ENCODE results near the gene RASD1.
A peak's percentile ranks its signal among the peaks of the same experiment; 100 is the strongest.

The RASD1 gene

DNA sequence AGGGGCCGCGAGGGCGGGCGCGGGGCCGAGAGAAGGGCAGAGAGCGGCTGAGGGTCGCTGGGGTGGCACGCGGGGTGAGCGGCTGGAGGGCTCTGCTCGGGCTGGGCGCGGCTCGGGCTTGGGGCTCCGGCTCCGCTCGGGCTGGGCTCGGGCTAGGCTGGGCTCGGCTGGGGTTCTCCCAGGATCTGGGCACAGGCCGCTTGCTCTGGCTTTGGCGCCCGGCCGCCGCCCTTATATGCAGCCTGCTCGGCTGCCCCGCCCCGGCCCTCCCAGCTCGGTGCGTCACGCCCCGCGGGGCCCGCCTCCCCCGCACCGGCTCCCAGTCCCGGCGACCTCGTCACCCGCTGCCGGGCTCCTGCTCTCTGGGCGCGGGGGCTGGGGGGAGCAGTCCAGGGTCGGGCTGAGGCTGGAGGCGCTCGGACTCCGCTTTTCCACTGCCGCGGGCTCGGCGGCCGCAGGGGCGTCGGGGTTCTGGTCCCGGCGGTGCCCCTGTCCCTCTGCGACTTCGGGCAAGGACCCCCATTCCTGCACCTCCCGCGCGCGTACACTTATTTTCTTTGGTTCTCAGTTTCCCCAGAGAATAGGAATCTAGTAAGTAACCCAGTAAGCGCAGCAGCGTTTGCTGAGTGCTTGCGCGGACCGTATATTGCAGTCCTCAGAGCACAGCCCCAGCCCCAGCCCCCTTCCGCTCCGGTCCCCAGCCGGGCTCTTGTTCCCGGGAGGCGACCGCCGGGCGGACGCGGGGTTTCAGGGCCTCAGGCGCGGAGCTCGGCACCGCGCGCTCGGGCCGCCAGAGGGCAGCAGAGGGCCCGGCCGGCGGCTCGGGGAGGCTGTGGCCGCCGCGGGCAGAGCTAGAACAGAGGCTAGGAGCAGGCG is at the start of gene RASD1:
Gene RASD1 (minus strand): TSS at position 207 of the 876 bp plus-strand sequence. CDS start 214 bp downstream, outside the sequence.
- peak; percentile 90 for DNase-seq

- no peak for DNase-seq
Observed at GRCh38 chr17:17545984-17546383, 49.8 kb upstream of the RASD1 start.

DNA sequence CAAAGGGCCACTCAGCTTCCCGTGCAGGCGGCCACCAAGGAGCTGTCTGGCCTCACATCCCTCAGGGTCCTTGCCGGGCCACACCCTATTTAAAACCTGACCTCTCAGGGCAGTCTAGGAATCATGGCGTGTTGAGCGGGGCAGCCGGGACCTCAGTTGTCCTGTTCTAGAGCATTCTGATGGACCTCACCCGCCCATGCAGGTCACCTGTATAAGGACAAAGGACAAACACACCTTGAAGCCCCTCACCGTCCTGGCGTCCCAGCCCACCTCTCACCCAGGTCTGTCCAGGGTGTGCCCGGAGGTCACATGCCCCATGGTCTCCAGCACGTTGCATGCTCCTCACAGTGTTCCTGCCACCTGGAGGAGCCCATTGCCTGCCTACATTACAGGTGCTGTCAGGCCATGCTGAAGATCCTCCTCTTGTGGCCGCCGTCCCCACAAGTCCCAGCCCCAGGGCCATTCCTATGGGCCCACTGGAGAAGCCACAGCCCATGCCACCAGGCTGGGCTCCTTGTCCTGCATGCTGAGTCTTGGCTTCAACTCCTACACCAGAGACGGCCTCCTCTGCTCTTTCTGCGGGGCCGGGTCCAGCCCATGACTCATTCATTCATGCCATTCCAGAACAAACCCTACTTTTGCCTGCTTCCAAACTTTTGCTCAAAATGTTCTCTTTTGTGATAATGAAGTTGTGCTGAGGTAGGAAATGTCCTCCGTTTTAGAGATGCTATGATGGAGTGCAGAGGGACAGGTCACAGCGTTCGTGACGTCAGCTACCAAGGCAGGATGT is 49.0 kb upstream of the RASD1 start:
- no peak for DNase-seq

DNA sequence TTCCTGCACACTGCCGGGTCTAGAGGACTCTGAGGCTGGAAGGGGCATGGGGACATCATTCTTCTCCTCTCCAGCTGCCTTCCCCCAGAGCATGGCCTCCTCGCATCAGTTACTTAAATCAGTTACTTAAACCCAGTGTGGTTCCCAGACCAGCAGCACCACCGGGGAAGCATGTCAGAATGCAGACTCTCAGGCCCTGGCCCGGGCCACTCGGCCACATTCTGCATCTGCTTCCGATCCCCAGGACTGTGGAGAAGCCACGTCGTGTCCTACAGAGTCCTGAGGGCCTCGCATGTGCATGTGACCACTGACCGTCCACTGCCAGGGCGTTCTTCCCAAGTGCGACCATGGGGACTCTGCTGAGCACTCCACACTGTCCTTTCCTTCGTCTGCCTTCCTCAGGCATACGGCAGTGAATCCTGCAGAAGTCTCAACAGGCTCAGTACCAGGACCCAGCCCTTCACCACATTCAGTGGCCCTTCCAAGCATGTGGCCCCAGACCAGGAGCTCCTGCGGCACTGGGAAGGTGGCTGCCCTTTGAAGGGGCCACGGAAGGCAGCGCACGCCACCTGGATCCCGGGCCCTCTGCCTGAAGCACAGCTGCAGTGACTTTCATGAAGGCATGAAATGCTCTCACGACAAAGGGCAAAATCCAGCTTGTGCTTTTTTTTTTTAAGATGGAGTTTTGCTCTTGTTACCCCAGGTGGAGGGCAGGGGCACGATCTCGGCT is 46.9 kb upstream of the RASD1 start:
- no peak for DNase-seq

- DNase-seq = no peak
Observed at GRCh38 chr17:17541640-17542001, 45.4 kb upstream of the RASD1 start.

DNA sequence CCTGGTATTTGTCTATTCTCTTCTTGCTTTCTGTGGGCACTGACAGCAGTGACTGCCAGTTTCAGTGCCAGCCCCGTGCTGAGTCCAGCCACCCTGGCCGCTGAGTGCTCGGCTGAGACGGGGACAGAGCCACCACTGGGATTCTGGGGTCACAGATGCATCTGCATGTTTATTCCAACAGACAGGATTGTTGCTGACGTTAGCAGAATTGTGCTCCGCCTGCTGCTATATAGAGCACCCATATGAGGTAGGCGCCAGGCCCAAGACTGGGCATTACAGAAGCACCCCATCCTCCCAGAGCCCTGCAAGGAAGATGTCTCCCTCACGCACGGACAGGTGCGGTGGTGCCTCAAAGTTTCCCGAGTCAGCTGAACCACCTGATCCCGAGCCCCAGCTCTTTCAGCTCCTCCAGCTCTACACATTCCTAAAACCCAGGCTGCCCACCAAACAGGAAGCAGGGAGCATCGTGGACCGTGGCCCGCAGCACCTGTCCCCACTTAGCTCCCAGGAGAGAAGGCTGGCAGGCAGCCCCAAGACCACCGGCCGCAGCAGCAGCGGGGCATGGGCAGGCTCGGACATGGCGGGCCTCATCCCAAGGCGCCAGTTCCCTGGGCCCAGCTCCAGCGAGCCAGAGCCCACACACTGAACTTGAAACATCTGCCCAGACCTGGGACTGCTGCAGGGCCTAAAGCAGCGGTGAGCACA is 44.9 kb upstream of the RASD1 start:
- DNase-seq = no peak

GRCh38 chr17:17540278-17540906 is 44.2 kb upstream of the RASD1 start:
- DNase-seq = no peak

- no peak for DNase-seq
Observed at GRCh38 chr17:17539591-17539990, 43.4 kb upstream of the RASD1 start.

DNA sequence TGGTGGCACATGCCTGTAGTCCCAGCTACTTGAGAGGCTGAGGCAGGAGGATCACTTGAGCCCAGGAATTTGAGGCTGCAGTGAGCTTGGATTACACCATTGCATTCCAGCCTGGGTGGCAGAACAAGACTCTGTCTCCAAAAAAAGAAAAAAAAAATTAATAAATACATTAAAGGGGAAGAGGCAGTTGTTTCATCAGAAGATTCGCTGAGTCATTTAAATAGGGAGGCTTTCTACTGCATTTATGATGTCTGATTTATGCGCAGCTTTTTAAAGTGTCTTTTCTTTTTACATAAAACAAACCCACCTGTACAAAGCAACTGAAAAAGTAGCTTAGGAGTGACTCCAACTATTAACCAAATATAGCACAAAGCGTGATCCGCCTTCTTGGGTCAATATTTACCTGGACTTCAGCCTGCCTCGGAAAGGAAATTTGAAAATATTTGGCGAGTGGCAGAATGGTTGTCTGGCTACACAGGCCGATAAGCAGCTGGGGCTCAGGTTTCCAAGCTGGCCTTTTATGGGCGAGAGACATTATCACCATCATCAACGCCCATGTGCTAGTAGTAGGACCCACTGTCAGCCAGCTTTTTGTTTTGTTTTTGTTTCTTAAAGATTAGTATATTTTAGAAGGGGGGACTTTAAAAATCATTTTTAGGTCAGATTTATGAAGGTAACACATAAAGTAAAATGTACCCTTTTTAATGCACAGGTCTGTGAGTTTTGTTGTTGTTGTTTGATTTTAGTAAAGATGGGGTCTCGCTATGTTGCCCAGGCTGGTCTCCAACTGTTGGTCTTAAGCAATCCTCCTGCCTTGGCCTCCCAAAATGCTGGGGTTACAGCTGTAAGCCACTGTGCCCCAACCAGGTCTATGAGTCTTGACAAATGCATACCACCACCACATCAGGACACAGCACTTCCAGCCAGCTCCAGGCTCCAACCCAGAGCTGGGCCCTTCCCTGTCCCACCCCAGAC is 42.5 kb upstream of the RASD1 start:
- no peak for DNase-seq

DNA sequence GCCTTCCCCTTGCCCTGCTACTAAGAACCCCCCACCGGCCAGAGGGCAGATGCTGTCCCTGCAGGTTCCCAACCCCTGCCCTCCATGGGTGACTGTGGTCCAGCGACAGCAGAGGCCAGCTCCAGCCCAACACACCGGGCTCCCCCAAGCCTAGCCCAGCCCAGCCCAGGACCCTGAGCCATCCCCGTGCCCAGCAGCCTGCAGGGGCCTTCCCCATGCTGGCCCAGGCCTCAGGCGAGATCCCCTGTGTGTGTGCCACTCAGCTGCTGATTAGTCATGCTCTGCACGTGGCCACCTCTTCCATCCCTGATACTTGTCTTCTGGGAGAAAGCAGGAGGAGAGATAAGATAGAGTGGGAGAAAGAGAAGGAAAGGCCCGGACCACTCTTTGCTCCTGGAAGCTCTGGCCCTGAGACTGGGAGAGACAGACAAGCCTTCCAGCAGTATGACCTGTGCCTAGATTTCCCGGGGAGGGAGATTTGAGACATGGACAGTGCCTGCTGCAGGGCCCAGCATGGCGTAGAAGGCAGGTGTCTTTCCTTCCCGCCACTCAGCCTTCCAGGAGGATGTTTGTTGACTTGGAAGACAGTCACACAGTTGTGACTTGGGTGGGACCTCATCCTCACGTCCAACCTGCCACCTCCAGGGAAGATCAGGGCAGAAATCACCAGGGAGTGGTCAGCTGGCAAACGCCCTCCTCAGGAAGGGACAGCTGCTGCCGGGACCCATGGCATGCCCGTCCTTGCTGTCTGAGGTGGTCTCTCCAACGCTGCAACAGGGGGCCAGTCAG is 41.3 kb upstream of the RASD1 start:
- no peak for DNase-seq

- no peak for DNase-seq
Observed at GRCh38 chr17:17536702-17537101, 40.5 kb upstream of the RASD1 start.

DNA sequence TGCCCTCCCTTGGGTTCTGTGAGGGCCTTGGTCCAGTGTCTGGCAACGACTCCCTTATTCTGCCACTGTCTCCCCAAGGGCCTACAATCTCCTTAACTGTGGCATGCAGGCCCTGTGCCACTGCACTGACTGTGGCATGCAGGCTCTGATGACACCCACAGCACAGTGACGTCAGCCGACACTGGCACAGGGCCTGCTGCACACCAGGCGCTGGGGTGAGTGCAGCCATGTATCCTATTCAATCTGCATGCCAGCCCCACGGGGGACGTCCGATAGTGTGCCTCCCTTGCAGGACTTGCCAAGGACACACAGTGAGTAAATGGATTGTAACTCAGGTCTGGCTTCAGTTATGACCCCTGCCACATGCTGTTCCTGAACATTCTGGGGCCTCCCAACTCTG is 39.8 kb upstream of the RASD1 start:
- no peak for DNase-seq

DNA sequence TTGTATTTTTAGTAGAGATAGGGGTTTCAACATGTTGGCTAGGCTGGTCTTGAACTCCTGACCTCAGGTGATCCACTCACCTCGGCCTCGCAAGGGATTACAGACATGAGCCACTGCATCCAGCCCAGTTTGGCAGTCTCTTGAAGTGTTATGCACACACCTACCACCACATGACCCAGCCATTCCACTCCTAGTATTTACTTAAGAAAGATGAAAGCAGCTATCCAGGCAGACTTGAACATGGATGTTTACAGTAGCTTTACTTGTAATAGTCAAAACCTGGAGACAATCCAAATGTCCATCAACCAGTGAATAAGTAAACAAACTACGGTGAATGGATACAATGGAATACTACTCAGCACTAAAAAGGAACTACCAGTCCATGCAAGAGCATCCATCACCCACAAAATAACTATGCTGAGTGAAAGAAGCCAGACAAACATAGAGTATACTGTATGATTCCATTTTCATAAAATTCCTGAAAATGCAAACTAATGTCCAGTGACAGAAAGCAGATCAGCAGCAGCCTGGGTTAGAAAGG is 37.8 kb upstream of the RASD1 start:
- DNase-seq = no peak

GRCh38 chr17:17532991-17533390 is 36.8 kb upstream of the RASD1 start:
- DNase-seq = no peak

GRCh38 chr17:17531156-17531555 is 35.0 kb upstream of the RASD1 start:
- no peak for DNase-seq

DNA sequence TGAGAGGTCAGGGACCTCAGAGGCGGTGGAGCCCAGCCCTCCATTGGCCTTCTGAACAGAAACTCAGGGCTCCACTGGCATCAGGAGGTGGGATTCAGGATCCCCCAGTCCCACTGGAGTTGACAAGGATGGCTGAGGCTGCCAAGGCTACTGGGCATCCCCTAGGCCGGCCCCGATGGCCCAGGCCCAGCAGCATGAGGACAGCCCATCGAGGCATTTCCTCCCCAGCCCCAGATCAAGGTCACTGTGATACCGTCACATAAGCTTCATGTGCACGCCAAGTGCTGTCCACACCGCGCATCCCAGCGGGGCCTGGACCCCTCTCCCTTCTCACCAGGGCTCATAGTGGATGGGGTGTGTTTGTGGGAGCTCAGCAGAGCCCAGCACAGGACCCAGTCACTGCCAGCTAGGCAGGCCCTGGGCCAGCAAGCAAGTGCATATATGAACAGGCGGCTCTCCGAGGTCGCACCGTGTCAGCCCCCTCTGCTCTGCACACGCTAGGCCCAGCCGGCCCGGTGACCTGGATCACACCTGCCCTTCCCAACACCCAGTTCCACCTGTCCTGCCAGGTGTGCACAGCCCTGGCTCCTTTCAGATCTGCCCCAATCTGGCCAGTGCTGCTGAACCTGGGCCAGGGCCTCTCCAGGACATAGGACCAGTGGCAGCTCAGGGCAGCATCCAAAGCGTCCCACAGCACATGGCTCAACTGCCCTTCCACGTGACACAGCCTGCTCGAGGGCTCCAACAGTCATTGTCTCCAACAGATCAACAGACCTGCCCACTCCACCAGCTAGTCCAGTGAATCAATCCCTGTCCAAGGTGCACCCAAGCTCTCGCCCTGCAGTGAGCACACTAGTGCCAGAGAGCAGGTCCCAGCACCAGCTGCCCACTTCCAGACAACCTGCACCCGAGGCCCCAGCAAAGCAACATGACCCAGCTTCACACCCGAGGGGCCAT is 32.8 kb upstream of the RASD1 start:
- DNase-seq = no peak

DNA sequence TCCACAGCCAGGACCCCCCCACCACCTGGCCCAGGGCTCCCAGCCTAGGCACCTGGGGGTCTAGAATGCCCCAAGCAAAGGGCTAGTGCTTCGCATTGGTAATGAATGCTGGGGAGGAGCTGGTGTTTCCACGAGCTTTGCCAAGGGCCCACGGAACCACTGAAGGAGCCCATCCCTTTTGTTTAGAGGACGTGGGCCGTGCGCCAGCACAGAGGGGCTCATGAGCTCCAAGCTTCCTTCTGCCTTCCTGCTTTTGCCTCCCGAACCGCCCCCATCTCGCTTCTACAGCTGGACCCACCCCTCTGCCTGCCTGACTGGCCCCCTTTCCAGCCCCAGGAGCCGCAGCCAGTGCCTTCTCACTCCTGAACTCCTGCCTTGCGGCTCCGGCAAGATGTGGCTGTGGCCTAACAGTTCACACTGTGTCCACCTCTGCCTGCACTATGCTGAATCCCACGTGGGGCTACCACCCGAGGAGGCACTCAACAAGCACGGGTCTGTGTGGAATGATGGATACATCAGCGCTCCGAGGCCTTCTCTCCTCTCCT is 31.8 kb upstream of the RASD1 start:
- no peak for DNase-seq

DNA sequence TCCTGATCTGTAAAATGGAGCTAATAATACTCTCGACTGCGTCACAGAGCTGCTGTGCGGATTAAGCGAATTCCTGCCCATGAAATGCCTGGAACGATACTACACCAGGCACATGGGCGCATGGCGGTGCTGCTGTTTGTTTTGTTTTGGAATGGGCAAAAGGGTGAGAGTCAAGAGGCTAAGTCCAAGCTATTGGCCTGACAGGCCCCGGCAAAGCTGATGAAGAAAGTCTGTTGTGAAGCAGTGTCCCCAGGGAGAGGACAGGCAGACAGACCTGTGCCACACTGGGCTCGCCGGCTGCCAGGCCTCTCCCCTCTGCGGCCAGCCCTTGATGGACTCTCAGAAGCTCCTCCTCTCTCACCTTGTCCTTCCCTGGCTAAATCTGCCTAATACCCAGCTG is 31.3 kb upstream of the RASD1 start:
- DNase-seq = peak; percentile 22
